GM19239 (cell line): Measurements from ENCODE around the gene MAP3K13.

ENCODE experiments used
- DNase-seq: peaks from one replicate; pipeline ENCODE4 v3.0.0; 2011; ENCODE audit warnings: low spot score; ENCODE audit not compliant: insufficient read length
- FAIRE-seq: peaks from 2 replicates; lab custom pipeline; 2011; peaks lifted over from hg19 to GRCh38; lab: Jason Lieb, UNC

The MAP3K13 gene, protein sequence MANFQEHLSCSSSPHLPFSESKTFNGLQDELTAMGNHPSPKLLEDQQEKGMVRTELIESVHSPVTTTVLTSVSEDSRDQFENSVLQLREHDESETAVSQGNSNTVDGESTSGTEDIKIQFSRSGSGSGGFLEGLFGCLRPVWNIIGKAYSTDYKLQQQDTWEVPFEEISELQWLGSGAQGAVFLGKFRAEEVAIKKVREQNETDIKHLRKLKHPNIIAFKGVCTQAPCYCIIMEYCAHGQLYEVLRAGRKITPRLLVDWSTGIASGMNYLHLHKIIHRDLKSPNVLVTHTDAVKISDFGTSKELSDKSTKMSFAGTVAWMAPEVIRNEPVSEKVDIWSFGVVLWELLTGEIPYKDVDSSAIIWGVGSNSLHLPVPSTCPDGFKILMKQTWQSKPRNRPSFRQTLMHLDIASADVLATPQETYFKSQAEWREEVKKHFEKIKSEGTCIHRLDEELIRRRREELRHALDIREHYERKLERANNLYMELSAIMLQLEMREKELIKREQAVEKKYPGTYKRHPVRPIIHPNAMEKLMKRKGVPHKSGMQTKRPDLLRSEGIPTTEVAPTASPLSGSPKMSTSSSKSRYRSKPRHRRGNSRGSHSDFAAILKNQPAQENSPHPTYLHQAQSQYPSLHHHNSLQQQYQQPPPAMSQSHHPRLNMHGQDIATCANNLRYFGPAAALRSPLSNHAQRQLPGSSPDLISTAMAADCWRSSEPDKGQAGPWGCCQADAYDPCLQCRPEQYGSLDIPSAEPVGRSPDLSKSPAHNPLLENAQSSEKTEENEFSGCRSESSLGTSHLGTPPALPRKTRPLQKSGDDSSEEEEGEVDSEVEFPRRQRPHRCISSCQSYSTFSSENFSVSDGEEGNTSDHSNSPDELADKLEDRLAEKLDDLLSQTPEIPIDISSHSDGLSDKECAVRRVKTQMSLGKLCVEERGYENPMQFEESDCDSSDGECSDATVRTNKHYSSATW

DNA sequence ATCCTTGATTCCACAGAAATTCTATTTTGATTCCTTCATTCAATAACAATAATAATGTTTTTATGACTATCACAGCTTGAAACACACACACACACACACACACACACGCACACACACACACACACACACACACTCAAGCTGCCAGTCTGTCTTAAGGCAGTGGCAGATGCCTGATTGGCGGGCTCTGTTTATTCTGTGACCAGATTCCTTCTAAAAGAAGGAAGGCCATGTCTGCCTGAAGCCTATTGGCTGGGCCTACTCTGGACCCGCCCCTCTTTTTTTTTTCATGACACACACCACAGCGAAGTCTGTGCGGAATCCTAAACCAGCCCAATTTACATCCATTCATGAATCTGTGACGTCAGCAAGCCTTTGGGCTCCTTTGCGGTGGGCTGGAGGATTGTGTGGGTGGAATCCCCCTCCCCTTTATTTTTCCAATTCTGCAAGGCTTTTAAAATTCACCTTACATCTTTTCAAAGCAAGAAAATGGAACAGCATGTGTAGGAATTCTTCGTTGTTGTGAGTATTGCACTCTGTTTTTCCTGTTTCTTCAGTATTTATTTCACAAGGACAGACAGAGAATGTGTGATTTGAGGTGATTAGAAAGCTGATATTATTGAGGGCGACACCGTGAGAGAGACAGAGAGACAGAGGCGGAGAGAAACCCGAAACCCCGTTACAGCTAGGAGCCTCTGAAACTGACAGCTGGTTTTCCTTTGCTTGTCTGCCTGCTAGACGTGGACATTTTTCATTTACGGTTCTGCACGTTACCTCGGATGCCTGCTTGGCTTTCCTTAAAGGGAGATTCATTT, at the start of gene MAP3K13:
MAP3K13 (plus strand) TSS at position 287 of the 812 bp plus-strand sequence. CDS start 65,446 bp downstream, outside the sequence.
- DNase-seq (peak; percentile 75), FAIRE-seq (peak; percentile 100)

DNA sequence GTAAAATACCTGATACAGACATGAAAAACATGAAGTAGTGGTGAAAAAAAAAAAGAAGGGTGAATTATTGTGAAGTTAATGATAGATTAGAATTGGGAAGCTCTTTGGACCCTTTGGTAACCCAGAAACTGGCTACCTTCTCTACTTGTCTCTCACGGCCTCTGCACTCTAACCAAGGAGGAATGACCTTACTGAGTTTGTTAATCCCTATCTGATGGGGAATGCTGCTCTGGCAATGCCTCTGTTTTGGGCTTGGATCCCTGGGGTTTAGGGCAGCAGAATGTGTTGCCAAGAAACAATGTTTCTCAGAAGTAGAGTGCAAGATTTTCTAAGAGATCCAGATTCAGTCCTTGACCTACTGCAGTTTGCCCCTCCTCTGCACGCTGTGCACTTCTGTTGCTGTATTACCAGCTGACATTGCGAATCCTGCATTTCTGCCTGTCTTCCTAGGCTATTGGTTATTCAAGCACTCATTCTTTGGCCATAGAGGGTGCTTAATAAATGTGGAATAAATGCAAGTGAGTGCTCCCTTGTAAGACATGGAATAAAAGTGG, 49.2 kb upstream of the MAP3K13 start:
- no peak for FAIRE-seq

DNA sequence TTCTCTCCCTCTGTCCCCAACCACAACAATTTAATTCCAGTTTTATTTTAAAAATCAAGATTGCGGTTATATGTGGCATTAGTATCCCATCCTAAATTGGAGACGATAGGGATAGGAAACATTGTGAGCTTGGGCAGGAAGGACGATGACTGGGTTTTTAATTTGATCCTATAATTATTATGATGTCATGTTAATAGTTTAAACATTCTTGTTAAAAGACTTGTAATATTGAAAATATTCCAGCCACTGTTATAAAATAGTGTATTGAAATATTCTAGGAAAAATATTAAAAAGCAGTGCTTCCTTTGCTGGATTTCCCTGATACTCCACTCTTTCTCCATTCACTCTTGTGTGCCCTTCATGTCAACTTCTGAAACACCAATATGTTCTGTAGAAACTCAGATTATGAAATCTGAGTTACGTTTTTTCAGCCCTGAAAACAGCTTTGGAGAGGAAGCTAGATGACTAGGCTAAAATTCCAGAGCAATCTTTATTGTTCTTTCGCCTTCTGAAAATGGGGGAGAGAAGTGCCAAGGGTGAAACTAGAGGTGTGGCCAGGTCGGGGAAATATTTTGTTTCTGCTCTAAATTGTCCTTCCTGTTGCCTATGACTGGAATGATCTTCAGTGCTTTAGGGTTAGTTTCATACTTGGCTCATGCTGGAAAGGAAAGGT, 46.1 kb upstream of the MAP3K13 start:
- no peak for DNase-seq
- FAIRE-seq = no peak

More for the DNA sequence above, 49.2 kb upstream of the MAP3K13 start:
- DNase-seq = no peak

DNA sequence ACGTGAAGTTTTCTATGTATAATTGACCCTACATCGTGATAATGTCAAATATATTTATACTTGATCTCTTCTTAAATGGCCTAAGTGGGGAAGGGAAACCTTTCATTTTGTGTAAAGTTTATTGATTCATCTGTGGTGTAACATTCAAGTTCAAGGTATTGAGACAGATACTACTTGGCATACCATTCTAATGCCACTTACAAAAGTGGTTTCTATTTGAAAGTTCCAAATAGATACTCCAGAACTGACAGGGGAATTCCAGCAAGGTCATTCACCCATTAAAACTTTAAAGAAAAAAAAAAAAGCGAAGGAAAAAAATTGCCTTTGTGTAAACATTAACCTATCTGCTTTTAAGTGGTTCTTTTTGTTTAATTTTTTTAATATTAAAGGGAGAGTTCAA, 45.3 kb upstream of the MAP3K13 start:
- DNase-seq (no peak), FAIRE-seq (peak; percentile 28)

DNA sequence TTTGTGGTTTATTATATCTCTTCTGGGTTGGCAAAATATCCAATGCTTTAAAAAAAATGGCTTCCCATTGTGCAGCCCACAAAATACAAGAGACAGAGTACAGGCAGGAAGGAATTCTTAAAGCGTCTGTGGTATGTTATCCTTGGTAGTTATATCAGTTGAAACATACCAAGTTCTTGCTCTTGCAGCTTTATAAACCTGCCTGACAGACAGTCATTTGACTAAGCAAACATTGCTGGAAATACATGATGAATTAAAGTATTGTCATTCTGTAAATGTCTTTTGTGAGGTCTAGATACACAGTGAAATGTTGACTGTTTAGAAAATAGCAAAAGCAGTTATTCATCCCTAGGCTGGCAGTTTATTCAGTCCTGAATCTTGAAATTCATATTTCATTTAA, 44.8 kb upstream of the MAP3K13 start:
- FAIRE-seq (peak; percentile 47), DNase-seq (no peak)

DNA sequence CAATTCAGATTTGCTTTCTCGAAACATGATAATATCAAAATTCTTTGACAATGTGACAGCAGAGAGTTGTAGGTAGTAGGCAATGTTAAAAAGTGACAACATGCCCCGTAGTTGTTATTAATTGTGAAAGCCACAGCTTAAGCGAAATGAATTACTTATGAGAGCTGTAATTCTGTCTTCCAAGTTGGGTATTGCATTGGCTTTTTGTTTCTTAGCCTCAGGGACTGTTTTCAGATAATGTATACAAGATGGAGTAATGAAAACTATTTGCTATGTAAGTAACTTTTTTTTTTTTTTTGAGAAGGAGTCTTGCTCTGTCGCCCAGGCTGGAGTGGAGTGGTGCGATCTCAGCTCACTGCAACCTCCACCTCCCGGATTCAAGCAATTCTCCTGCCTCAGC, 43.1 kb upstream of the MAP3K13 start:
- FAIRE-seq (no peak), DNase-seq (no peak)

DNA sequence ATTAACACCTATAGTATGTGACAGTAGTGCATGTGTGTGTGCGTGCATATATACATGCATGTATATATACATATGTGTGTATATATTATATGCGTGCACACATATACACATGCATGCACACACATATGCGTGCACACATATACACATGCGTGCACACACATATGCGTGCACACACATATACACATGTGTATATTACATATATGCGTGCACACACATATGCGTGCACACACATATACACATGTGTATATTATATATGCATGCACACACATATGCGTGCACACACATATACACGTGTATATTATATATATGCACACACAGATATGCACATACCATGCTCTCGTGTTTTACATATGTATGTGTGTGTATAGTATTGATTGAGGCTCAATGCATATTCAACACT, 42.0 kb upstream of the MAP3K13 start:
- DNase-seq (no peak), FAIRE-seq (no peak)

DNA sequence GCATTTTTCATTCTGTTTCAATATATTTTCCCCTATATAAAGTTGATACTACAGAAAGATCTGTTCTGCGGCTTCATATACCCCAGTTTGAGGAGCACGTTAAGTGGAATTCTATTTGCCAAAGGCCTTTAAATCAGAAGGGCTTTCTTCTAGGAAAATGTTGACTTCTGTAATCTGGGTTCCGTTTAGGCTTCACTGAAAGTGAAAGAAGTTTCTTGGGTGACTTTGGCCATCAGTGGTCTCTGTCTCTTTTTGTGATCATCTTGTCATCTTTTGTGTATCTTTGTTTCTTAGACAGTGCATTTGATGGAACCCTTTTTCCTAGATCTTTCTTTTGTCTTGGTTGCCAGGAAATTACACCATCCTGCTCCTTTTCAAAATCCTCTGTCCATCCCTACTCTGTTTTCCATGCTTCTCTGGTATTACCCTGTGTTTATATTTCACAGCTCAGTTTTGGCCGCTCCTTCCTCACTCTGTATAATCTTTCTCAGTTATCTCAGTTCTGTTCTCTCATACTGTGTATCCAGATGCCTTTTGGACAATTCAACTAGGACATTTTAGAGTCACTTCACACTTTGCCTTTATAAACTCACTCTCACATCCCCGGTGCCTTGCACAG, 40.7 kb upstream of the MAP3K13 start:
- DNase-seq = no peak
- FAIRE-seq = no peak

DNA sequence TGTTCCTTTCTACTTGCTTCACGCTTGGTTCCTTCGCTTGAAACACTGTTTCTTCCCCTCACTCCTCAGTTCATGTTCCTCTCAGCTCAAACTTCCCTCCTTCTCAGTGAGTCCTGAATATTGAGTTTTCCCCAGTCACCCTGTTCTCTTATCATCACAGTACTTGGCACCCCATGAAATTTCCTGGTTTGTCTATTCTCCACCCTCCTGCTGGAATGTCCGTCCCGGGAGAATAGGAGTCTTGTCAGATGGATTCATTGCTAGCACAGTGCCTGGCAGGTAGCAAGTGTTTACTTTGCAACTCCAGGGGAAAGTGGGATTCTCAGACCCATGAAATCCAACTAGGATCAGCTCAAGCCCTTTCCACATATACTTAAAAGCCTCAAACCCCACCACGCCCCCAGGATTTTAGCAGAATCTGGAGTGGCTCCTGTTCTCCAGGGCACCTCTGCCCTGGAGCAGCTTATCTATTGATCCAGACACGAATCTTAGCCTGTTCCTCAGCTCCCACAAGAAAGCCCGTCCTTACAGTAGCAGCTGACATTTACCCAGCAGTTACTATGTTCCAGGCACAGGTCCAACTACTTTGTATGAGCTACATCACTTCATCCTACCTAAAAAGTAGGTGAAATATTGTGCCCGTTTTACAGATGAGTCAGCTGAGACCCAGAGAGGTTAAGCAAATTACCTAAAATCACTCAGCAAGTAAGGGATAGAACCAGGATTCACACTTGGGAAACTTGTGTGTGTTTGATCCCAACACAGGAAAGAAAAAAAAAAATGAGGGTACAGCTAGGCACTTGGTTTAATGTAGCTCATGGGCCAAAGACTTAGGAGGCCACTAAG, 36.8 kb upstream of the MAP3K13 start:
- DNase-seq = no peak
- FAIRE-seq = no peak

DNA sequence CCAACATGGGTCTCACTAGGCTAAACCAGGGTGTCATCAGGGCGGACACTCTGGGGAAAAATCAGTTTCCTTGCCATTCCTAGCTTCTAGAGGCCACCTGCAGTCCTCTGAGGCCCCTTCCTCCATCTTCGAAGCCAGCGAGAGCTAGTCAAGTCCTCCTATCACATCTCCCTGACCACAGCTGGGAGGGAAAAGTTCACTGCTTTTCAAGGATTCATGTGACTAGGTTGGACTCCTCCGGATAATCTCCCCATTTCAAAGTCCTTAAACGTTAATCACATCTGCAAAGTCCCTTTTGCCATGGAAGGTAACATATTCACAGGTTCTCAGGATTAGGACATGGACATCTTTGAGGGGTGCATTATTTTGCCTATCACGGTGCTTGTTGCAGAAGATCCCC, 35.9 kb upstream of the MAP3K13 start:
- no peak for FAIRE-seq

DNA sequence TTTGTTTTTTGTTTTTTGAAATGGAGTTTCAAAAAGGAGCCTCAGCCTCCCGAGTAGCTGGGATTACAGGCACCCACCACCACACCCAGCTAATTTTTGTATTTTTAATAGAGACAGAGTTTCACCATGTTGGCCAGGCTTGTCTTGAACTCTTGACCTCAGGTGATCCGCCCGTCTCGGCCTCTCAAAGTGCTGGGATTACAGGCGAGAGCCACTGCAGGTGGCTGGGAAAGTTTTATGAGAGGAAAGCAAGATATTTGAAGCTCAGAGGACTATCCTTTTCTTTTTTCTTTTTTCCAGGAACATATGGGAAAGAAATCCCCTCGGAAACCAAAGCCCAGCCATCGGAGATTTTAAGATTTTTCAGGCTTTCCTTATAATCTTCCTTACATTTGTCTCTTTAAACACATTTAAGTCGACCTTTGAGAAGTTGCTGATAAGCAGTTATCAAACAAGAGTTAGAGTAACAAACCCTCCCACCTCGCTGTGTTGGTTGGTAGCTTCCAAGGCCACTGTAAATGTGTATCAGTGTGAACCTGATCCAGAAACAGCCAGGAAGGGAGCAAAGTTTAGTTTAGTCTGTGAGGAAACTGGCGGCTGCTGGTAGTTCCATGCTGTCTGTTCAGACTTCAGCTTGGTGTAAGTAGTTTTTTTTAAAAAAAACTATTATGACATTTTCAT, 34.5 kb upstream of the MAP3K13 start:
- DNase-seq (no peak), FAIRE-seq (no peak)

More for the DNA sequence above, 35.9 kb upstream of the MAP3K13 start:
- no peak for DNase-seq

DNA sequence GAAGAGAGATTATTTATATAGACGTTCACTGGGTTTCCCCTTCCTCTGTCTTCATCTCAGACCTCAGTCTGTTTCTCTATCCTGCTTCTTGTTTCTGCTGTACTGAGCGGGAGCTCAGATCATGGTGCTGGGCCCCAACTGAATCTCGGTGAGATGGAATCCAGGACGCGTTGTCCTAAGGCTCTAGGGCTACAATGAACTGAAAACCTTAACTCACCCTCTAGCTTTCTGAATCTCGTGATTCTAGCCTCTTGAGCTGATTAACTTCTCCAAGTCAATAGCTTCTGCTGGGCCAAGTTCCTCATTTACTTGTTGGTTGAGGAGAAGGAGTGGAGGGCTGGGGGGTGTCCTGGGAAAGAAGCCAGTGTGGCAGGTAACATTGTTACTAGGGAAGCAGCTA, 32.7 kb upstream of the MAP3K13 start:
- DNase-seq = no peak
- FAIRE-seq = no peak

DNA sequence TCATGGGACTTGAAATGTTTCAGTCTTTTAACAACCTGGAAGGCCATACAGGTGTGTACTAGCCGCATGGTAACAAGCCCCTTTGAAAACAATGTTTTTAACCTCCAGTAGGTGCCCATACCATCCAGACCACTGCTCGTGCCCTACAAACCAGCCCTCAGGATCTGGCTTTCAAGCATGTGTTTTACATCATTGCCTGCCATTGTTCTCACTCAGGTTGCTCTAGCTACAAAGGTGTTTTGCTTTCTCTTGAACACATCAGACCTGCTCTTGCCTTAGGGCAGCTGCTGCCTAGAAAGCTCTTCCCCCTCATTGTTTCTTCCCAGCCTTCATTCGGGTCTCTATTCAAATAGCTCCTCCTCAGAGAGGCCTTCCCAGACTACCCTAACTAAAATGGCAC, 32.3 kb upstream of the MAP3K13 start:
- DNase-seq (no peak), FAIRE-seq (no peak)

DNA sequence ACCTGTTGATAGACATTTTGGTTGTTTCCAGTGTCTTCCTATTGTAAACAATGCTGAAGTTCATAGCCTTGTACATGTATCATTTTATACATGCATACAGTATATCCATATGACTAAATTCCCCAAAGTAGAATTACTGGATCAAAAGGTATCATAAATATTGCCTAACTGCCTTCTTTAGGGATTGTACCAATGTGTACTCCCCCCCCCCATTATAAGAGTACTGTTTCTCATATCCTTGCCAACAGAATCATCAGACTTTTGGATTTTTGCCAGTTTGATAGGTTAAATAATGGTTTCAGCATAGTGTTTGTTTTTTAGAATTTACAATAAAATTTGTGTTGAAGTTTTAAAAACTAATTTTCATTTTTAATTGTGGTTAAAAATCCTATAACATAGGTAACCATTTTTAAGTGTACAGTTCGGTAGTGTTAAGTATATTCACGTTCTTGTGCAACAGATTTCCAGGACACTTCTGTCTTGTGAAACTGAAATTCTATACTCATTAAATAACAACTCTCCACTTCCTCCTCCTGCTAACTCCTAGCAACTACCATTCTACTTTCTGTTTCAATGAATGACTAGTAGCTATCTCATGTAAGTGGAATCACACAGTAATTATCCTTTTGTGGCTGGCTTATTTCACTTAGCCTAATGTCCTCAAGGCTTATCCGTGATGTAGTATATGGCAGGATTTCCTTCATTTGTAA, 30.8 kb upstream of the MAP3K13 start:
- DNase-seq = peak; percentile 45
- peak; percentile 99 for FAIRE-seq

DNA sequence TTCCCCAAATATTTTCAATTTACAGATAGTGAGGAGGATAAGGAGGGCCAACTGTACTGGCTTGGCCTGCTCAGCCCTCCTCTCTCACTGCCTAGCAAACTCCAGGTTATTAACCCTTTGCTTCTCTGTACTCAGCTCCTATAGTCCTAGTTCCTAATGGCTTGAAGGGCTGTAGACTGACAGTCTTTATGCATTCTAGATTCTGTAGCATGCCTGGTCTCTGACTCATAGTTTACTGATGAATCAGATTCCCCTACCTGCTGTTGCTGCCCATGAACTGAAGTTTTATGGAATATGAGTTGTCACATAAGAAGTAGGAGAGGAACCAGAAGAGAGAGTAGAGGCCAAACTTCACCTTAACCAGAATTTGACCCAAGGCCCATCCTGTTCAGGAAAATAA, 27.1 kb upstream of the MAP3K13 start:
- no peak for FAIRE-seq

DNA sequence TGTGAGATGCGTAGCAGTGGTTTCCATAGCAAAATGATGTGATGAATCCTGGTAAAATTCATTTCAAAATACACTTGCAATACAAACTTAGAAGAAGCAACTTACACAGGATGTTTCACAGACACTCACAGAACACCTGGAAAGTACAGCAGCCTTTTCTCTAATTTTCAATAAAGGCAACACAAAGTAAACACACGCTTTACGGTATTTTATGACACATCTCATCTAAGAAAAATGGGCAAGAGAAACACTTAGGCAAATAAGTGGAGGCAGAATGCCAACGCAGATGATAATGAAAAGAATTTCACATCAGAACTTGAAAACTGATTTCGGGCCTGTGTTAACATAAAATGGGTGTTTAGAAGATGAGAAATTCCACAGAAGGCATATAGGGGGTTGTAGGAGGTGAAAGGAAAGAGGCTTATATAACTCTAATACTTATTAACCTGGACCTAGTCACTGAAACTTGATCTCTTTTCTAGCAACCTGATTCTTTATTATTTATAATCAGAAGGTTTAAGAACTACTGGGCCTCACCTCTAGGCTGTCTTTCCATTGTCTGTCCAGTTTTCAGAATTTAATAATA, 25.6 kb upstream of the MAP3K13 start:
- no peak for FAIRE-seq
- DNase-seq = no peak

More for the DNA sequence above, 27.1 kb upstream of the MAP3K13 start:
- no peak for DNase-seq

DNA sequence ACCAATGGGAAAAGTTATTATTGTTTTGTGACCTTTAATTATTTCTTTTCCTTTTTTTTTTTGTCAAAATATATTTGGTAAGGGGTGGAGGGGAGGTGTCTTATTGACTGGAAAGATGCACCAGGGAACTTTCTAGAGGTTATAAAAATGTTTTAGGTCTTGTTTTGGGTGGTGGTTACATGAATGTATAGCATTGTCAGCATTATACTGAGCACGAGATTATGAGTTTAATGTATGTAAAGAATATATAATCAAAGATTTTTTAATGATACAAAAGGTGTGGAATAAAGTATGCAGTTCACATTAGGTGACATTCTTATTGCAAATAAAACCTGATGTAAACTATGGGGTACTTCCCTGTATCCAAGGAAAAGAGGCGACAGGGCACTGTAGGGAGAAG, 23.0 kb upstream of the MAP3K13 start:
- DNase-seq (no peak), FAIRE-seq (no peak)
